Lower leg skin (tissue), 4 donors: ENCODE data around the gene PTPN2. TPM values are rescaled to one million over a fixed set of nuclear protein-coding genes. Genes with fewer than 3 reads are reported as not detected.

ENCODE experiments used
- DNase-seq, 2 donors: peaks; one replicate each; pipeline ENCODE4 v3.0.0-alpha.2; 2019; ENCODE audit warnings: low spot score in 2 of 2
- H3K4me3 ChIP-seq: fragments of 200-600 bp; sonication (generic); 2 replicates; pipeline ENCODE4 v1.5.1; 2017; ENCODE audit warnings: mild to moderate bottlenecking, low read depth; ENCODE audit not compliant: poor library complexity, severe bottlenecking
- POLR2A ChIP-seq, 2 donors: fragments of 450-650 bp; IDR thresholded peaks; one replicate each; pipeline ENCODE4 v1.6.1; 2016 to 2017; ENCODE audit warnings: antibody characterized with exemption in 2 of 2, mild to moderate bottlenecking in 1 of 2, moderate library complexity in 1 of 2
- WGBS, 2 donors: methylation state at CpG; one replicate each; pipeline ENCODE4 v1.1.5; 2018; 5-methylcytosine and 5-hydroxymethylcytosine counted together
- intact Hi-C: fragments of 100-400 bp; cut with DNase I; formaldehyde crosslinking; loops from one replicate; pipeline ENCODE4 v1.15.0; 2023; ENCODE audit warnings: low total_unique reads
- total RNA-seq, 4 donors: library from RNA; depleted of rRNA; stranded (reverse); fragments of >200 nt; gene quantifications; one replicate each; pipeline ENCODE4 v1.1.0, GENCODE V29; 2016
- TF ChIP-seq, protein P1 (sequence below), 3 donors: fragments of 450-650 bp; IDR thresholded peaks; one replicate each; pipeline ENCODE4 v1.5.1; 2016; ENCODE audit warnings: antibody characterized with exemption in 3 of 3, mild to moderate bottlenecking in 3 of 3, moderate library complexity in 2 of 3

The PTPN2 gene
- total RNA-seq, 4 donors from 2014 or later = 26.0 to 53.2 (median 40.4) TPM

DNA sequence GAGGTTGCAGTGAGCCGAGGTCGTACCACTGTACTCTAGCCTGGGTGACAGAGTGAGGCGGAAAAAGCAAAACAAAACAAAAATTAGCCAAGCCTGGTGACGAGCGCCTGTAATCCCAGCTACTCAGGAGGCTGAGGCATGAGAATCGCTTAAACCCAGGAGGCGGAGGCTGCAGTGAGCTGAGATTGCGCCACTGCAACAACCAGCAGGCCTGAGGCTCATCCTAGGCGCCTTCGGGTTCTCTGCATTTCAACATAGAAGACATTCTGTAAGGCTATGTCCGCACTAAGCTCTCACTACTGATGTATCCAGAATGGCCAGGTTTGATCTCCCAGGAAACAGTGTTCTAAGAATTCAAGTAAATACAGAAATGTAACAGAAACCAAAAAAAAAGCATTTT lies 23.5 kb downstream of the PTPN2 start:
- intact Hi-C loops = no loop called here
- no peak for DNase-seq
- TF ChIP-seq, protein P1, sequence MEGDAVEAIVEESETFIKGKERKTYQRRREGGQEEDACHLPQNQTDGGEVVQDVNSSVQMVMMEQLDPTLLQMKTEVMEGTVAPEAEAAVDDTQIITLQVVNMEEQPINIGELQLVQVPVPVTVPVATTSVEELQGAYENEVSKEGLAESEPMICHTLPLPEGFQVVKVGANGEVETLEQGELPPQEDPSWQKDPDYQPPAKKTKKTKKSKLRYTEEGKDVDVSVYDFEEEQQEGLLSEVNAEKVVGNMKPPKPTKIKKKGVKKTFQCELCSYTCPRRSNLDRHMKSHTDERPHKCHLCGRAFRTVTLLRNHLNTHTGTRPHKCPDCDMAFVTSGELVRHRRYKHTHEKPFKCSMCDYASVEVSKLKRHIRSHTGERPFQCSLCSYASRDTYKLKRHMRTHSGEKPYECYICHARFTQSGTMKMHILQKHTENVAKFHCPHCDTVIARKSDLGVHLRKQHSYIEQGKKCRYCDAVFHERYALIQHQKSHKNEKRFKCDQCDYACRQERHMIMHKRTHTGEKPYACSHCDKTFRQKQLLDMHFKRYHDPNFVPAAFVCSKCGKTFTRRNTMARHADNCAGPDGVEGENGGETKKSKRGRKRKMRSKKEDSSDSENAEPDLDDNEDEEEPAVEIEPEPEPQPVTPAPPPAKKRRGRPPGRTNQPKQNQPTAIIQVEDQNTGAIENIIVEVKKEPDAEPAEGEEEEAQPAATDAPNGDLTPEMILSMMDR (IDR thresholded peaks at IDR 0.05) = no peak
- H3K4me3 ChIP-seq = no peak overlapping the region
- 96 to 98% methylated on average over 11 of the region's 11 CpGs for WGBS, 2 donors

DNA sequence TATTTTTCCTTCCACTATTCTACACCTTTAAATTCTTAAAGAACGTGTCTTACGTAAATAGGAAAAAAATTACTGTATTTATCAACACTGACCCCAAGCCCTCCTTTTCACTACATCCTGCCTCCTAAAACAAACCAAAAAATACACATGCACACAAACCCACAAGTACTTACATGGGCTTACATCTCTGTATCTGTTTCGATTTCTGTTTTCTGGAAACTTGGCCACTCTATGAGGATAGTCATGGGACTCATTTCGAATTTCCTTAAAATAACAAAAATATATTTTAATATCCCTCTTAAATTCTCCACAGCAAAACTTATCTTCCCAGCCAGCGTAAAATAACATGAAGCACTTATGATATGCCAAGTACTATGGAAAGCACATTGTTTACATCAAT lies 25.0 kb downstream of the PTPN2 start:
- 81 to 84% methylated on average over 5 of the region's 5 CpGs for WGBS, 2 donors
- no peak for DNase-seq
- TF ChIP-seq, protein P1 (IDR thresholded peaks at IDR 0.05) = no peak
- TF ChIP-seq POLR2A (IDR thresholded peaks at IDR 0.05) = no peak

DNA sequence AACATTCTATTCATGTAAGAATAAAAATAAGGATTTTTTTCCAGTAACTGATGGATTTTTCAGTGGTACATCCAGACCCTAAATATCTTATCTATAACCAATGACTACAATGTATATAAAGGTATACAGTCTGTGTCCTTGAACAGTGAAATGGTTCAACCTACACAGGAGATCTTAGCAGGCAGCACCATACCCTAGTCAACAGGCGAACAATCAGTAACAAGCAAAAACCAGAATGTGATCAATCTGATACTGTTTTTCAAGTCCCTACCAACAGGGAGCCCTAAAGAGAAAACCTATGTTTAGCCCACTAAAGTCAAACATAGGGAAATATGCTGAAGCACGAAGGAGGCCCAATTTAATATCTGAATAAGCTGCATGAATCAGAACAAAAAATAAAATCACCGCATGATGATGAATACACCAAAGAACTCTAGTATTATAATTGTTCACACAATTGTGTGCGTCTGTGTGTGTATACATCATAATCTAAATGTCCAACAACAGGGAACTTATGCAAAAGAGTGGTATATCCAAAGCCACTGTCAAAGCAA lies 26.0 kb downstream of the PTPN2 start:
- intact Hi-C loops = no loop called here
- DNase-seq = no peak
- H3K4me3 ChIP-seq = no peak overlapping the region
- 90 to 96% methylated on average over 4 of the region's 4 CpGs for WGBS, 2 donors
- TF ChIP-seq, protein P1 (IDR thresholded peaks at IDR 0.05) = no peak
- TF ChIP-seq POLR2A (IDR thresholded peaks at IDR 0.05) = no peak

More for the DNA sequence above, 25.0 kb downstream of the PTPN2 start:
- intact Hi-C loops = no loop called here
- H3K4me3 ChIP-seq = no peak overlapping the region

DNA sequence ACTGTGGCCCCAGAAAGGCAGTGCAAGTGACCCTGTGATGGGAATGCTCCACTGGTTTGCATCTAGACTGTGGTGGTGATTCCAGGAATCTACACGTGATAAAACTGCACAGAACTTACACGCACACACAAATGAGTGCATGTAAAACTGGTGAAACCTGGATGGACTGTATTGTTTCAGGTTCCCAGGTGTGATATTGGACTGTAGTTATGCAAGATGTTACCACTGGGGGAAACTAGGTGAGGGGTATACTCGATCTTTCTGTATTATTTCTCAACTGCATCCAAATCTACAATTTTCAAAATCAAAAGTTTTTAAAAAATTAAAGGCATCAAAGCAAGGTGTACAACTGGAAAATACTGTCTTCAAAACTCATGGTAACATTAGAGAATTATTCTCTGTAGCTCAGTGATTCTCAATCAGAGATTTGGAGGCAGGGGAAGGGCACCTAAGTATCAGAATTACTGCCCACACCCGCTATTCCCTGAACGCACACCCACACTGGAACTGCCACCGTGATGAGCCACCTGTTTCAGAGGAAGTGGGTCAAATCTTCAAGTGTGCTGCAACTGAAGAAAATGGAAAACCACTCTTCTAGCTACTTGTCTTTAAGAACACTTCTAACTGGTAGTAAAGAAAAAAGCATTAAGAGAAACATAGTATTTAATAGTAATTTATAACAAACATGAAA lies 26.7 kb downstream of the PTPN2 start:
- no peak overlapping the region for H3K4me3 ChIP-seq
- intact Hi-C loops = no loop called here
- TF ChIP-seq POLR2A (IDR thresholded peaks at IDR 0.05) = no peak
- TF ChIP-seq, protein P1 (IDR thresholded peaks at IDR 0.05) = no peak
- 69 to 70% methylated on average over 6 of the region's 6 CpGs for WGBS, 2 donors
- no peak for DNase-seq

DNA sequence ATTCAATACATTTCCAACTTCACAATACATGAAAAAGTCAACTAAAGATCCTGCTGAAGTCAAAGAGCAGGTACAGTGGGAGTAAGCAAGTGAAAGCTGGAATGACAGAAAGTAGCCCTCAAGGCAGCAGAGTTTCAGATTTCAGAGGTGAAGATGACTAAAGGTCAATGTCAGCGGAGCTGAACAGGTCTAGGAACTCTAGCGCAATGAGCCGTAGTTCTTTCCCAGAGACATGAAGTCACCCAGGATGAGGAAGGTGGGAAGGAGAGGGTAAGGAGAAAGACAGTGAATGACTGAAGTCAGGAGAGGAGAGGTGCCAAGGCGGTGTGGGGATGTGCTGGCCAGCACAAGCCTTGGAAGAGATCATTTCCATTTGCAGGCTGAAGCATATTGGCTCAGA lies 28.1 kb downstream of the PTPN2 start:
- intact Hi-C loops = no loop called here
- no peak for DNase-seq
- WGBS, 2 donors = 95 to 97% methylated on average over 4 of the region's 4 CpGs
- no peak for TF ChIP-seq POLR2A (IDR thresholded peaks at IDR 0.05)
- TF ChIP-seq, protein P1 (IDR thresholded peaks at IDR 0.05) = no peak
- no peak overlapping the region for H3K4me3 ChIP-seq
